GM12872 (cell line): ENCODE data around the gene DPP6.

Source experiments
- CTCF ChIP-seq: IDR thresholded peaks from 3 replicates; pipeline ENCODE4 v1.5.1; 2011; ENCODE audit warnings: low read depth, mild to moderate bottlenecking, low read length, moderate library complexity; ENCODE audit not compliant: insufficient read depth

The DPP6 gene

GRCh38 chr7:154759989-154760388 lies 707.8 kb downstream of the DPP6 start:
- no peak for TF ChIP-seq CTCF

GRCh38 chr7:154765118-154765517 lies 712.9 kb downstream of the DPP6 start:
- no peak for TF ChIP-seq CTCF

GRCh38 chr7:154767142-154767541 lies 714.9 kb downstream of the DPP6 start:
- no peak for TF ChIP-seq CTCF

- TF ChIP-seq CTCF: no peak
These were observed 715.7 kb downstream of the DPP6 start for GRCh38 chr7:154767821-154768415.

GRCh38 chr7:154769001-154769400 lies 716.8 kb downstream of the DPP6 start:
- no peak for TF ChIP-seq CTCF

GRCh38 chr7:154769527-154769926 lies 717.3 kb downstream of the DPP6 start:
- no peak for TF ChIP-seq CTCF

- no peak for TF ChIP-seq CTCF
These were observed 718.2 kb downstream of the DPP6 start for GRCh38 chr7:154770361-154770760.
